D721Med (cell line): ENCODE results near the gene FABP2.

ENCODE experiments used
- DNase-seq: peaks from one replicate; pipeline ENCODE4 v3.0.0; 2011; ENCODE audit warnings: low spot score; ENCODE audit not compliant: insufficient read length
- FAIRE-seq: peaks from 2 replicates; lab custom pipeline; 2011; peaks lifted over from hg19 to GRCh38; lab: Jason Lieb, UNC
- CTCF ChIP-seq: IDR thresholded peaks from 2 replicates; pipeline ENCODE4 v1.5.1; 2012; ENCODE audit warnings: mild to moderate bottlenecking, control low read depth; ENCODE audit not compliant: insufficient read depth; ENCODE audit errors: missing control alignments

The FABP2 gene

GRCh38 chr4:119313237-119313636 lies 8.7 kb downstream of the FABP2 start:
- FAIRE-seq (no peak), DNase-seq (no peak)
- TF ChIP-seq CTCF, result no peak

GRCh38 chr4:119310826-119311225 lies 11.1 kb downstream of the FABP2 start:
- FAIRE-seq, result no peak
- TF ChIP-seq CTCF, result no peak
- DNase-seq, result no peak

- FAIRE-seq, result no peak
- TF ChIP-seq CTCF, result no peak
Measured at GRCh38 chr4:119307606-119308005, 14.3 kb downstream of the FABP2 start.

GRCh38 chr4:119304431-119304830 lies 17.5 kb downstream of the FABP2 start:
- no peak for DNase-seq
- no peak for FAIRE-seq
- TF ChIP-seq CTCF, result no peak

More at GRCh38 chr4:119307606-119308005, 14.3 kb downstream of the FABP2 start:
- no peak for DNase-seq

- FAIRE-seq, result no peak
- TF ChIP-seq CTCF, result no peak
Measured at GRCh38 chr4:119303587-119304305, 18.2 kb downstream of the FABP2 start.

GRCh38 chr4:119302073-119302832 lies 19.7 kb downstream of the FABP2 start:
- DNase-seq, result no peak
- TF ChIP-seq CTCF, result no peak
- no peak for FAIRE-seq

More at GRCh38 chr4:119303587-119304305, 18.2 kb downstream of the FABP2 start:
- DNase-seq, result no peak
